HL-60 (cell line): ENCODE measurements around the gene CAV2.

Experiments
- DNase-seq, 2 experiments: peaks; one replicate each; pipeline ENCODE4 v3.0.0-alpha.2; 2010 to 2020; ENCODE audit warnings: low read depth in 1 of 2, low spot score in 1 of 2
- H3K27ac ChIP-seq: fragments of 250-450 bp; sonication (Bioruptor Pico); replicated peaks from 2 replicates; pipeline ENCODE4 v1.5.1; 2020; ENCODE audit warnings: mild to moderate bottlenecking, moderate library complexity
- H3K27me3 ChIP-seq: fragments of 250-450 bp; sonication (Bioruptor Pico); 2 replicates; pipeline ENCODE4 v1.5.1; 2021; ENCODE audit warnings: mild to moderate bottlenecking, moderate library complexity; ENCODE audit not compliant: insufficient read depth, poor library complexity, severe bottlenecking
- H3K4me3 ChIP-seq: replicated peaks from 2 replicates; pipeline ENCODE4 v1.5.1; 2011; ENCODE audit warnings: mild to moderate bottlenecking, control low read depth, low read length; ENCODE audit not compliant: insufficient read depth
- GABPA ChIP-seq: IDR thresholded peaks from 2 replicates; pipeline ENCODE4 v1.6.1; 2012; ENCODE audit warnings: low read depth
- POLR2AphosphoS5 ChIP-seq: IDR thresholded peaks from 2 replicates; pipeline ENCODE4 v1.6.1; 2012; ENCODE audit warnings: low read depth
- REST ChIP-seq: IDR thresholded peaks from 2 replicates; pipeline ENCODE4 v1.6.1; 2012; ENCODE audit warnings: low read depth; ENCODE audit not compliant: insufficient replicate concordance
- SPI1 ChIP-seq: IDR thresholded peaks from 2 replicates; pipeline ENCODE4 v1.6.1; 2012; ENCODE audit warnings: low read depth, mild to moderate bottlenecking, borderline replicate concordance
- TF ChIP-seq, protein P1 (sequence below): IDR thresholded peaks from one replicate; pipeline ENCODE4 v1.5.1; 2011; ENCODE audit warnings: low read length, control low read depth, inconsistent platforms; ENCODE audit not compliant: insufficient read depth

Gene CAV2

GRCh38 chr7:116500078-116500853 is 728 bp downstream of the CAV2 start:
- DNase-seq = no peak
- TF ChIP-seq REST (no peak), POLR2AphosphoS5 (no peak), GABPA (no peak), SPI1 (no peak)
- TF ChIP-seq, protein P1, sequence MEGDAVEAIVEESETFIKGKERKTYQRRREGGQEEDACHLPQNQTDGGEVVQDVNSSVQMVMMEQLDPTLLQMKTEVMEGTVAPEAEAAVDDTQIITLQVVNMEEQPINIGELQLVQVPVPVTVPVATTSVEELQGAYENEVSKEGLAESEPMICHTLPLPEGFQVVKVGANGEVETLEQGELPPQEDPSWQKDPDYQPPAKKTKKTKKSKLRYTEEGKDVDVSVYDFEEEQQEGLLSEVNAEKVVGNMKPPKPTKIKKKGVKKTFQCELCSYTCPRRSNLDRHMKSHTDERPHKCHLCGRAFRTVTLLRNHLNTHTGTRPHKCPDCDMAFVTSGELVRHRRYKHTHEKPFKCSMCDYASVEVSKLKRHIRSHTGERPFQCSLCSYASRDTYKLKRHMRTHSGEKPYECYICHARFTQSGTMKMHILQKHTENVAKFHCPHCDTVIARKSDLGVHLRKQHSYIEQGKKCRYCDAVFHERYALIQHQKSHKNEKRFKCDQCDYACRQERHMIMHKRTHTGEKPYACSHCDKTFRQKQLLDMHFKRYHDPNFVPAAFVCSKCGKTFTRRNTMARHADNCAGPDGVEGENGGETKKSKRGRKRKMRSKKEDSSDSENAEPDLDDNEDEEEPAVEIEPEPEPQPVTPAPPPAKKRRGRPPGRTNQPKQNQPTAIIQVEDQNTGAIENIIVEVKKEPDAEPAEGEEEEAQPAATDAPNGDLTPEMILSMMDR = no peak
- H3K27me3 ChIP-seq = peaks cover 33% of the 10 kb centered on the region
- H3K27ac ChIP-seq = no peak overlapping the region
- H3K4me3 ChIP-seq = no peak overlapping the region

- Histone ChIP-seq H3K27ac (no peak overlapping the region), H3K4me3 (no peak overlapping the region)
- DNase-seq = no peak
These were observed 2.1 kb downstream of the CAV2 start for GRCh38 chr7:116501425-116502167.

More at GRCh38 chr7:116501425-116502167, 2.1 kb downstream of the CAV2 start:
- TF ChIP-seq SPI1 (no peak), REST (no peak), POLR2AphosphoS5 (no peak), GABPA (no peak)
- TF ChIP-seq, protein P1 = no peak
- peaks cover 32% of the 10 kb centered on the region for H3K27me3 ChIP-seq
